ENCODE measurements around the gene LRIF1.

The LRIF1 gene

DNA sequence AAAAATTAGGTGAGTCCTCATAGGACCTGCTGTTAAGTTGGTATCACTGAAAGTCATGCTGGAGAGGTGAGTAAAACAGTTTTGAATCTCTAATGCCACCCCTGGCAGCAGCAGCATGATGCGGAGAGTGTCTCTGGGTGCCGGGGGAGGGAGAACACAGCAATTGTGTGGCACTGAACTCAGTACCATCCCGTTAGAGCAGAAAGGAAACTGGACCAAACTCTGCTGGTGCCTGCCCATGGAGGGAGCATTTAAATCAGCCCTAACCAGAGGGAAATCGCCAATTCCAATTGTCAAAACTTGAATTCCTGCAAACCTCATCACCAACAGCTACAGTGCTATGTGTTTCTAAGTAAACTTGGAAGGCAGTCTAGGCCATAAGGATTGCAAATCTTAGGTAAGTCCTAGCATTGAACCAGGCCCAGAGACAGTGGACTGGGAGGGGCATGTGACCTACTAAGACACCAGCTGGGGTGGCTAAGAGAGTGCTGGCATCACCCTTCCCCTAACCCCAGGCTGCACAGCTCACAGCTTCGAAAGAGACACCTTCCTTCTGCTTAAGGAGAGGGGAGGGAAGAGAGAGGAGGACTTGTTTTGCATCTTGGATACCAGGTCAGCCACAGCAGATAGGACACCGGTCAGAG lies 60.8 kb downstream of the LRIF1 start:
- no peak overlapping the region for H3K4me3 ChIP-seq (ENCODE audit: low read length)
- H3K9ac ChIP-seq (ENCODE audit: low read length): no peak overlapping the region
- no peaks in the 10 kb centered on the region for H3K36me3 ChIP-seq (ENCODE audit: control insufficient read depth, insufficient read depth, low read length)
- H3K4me1 ChIP-seq (ENCODE audit: control insufficient read depth, insufficient read depth, low read length): no peaks in the 10 kb centered on the region
- no peak overlapping the region for H3K27ac ChIP-seq (ENCODE audit: low read depth, low read length)
- H3K27me3 ChIP-seq (ENCODE audit: control insufficient read depth, insufficient read depth, low read length): no peaks in the 10 kb centered on the region

DNA sequence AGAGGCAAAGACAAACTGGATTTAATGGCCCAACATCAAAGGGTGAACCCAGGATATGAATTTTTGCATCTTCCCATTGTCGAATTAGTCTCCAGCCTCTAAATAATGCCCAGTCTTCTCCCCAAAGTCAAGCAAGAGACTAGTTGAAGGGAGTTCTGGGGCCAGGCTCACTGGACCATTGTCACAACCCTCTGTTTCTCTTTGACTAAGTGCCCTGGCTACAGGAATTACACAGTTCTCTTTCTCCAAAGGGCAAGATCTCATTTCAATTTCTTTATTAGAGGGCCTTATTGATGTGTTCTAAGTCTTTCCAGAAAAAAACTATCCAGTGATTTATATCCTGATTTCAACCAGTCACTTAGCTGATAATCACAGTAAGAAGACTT lies 64.3 kb downstream of the LRIF1 start:
- Histone ChIP-seq H3K36me3 (ENCODE audit: control insufficient read depth, insufficient read depth, low read length) (no peaks in the 10 kb centered on the region), H3K9ac (ENCODE audit: low read length) (no peak overlapping the region), H3K4me1 (ENCODE audit: control insufficient read depth, insufficient read depth, low read length) (no peaks in the 10 kb centered on the region), H3K27me3 (ENCODE audit: control insufficient read depth, insufficient read depth, low read length) (no peaks in the 10 kb centered on the region), H3K4me3 (ENCODE audit: low read length) (no peak overlapping the region), H3K27ac (ENCODE audit: low read depth, low read length) (no peak overlapping the region)

DNA sequence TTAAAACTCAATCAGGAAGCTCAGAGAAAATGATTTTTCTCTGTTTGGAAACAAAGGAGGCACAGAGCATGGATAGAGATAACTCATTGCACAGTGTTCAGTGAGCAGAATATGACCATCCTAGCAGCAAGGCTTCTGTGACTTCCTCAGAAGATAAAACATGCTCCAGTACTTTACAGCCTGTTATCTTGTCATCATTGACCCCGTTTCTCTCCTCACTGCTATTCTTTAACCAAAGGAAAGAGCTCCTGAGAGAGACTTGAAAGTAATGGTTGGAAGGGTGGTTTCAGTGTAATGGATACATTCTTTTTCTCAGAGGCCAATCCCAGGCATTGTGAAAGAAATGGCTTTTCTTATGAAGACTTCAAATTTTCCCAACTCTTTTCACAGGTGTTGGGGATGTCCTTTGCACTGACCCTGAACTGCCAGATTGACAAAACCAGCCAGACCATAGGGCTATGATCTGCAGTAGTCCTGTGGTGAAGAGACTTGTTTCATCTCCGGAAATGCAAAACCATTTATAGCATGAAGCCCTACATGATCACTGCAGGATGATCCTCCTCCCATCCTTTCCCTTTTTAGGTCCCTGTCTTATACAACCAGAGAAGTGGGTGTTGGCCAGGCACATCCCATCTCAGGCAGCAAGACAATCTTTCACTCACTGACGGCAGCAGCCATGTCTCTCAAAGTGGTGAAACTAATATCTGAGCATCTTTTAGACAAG lies 64.8 kb downstream of the LRIF1 start:
- H3K27me3 ChIP-seq (ENCODE audit: control insufficient read depth, insufficient read depth, low read length): no peaks in the 10 kb centered on the region
- H3K27ac ChIP-seq (ENCODE audit: low read depth, low read length): no peak overlapping the region
- H3K4me3 ChIP-seq (ENCODE audit: low read length): no peak overlapping the region
- no peaks in the 10 kb centered on the region for H3K4me1 ChIP-seq (ENCODE audit: control insufficient read depth, insufficient read depth, low read length)
- H3K9ac ChIP-seq (ENCODE audit: low read length): no peak overlapping the region
- no peaks in the 10 kb centered on the region for H3K36me3 ChIP-seq (ENCODE audit: control insufficient read depth, insufficient read depth, low read length)

DNA sequence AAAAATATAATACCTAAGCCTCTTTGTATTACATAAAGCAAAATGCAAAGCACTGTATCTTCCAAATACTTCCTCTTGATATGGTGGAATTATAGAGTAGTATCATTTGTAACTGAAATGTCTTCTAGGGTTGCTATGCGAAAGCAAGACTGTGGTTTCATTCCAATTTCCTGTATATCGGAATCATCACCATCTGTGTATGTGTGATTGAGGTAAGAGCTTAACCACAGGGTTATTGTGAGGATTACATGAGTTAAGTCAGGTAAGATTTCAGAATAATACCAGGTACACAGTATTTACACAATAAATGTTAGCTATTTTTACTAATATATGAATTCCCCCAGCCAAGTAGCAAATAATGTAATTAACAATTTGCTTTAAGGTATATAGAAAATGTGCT lies 66.0 kb downstream of the LRIF1 start:
- H3K27me3 ChIP-seq (ENCODE audit: control insufficient read depth, insufficient read depth, low read length): no peaks in the 10 kb centered on the region
- H3K4me3 ChIP-seq (ENCODE audit: low read length): no peak overlapping the region
- H3K27ac ChIP-seq (ENCODE audit: low read depth, low read length): no peak overlapping the region
- no peaks in the 10 kb centered on the region for H3K36me3 ChIP-seq (ENCODE audit: control insufficient read depth, insufficient read depth, low read length)
- H3K9ac ChIP-seq (ENCODE audit: low read length): no peak overlapping the region
- H3K4me1 ChIP-seq (ENCODE audit: control insufficient read depth, insufficient read depth, low read length): no peaks in the 10 kb centered on the region
